GM19240 (cell line): ENCODE results near the gene NIPSNAP3A.

Source experiments
- DNase-seq: peaks from one replicate; pipeline ENCODE4 v3.0.0; 2011; ENCODE audit warnings: low spot score; ENCODE audit not compliant: insufficient read length

The NIPSNAP3A gene

GRCh38 chr9:104774132-104774531 lies 26.6 kb downstream of the NIPSNAP3A start:
- no peak for DNase-seq

GRCh38 chr9:104774831-104775573 lies 27.5 kb downstream of the NIPSNAP3A start:
- no peak for DNase-seq

DNA sequence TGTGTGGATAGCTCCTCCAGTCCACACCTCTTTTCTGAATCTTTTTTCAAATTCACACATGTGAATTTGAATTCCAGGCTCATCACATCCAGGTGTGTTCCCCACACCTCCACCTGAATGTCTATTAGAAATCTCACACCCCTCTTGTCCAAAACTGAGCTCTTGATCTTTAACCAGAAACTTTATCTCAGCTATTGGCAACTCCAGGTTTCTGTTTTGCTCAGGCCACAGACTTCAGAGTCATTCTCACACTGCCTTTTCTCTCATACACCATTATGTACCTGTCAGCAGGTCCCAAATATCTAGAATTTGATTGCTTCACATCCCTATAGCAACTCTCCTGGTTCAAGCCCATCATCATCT lies 28.1 kb downstream of the NIPSNAP3A start:
- DNase-seq, result no peak

DNA sequence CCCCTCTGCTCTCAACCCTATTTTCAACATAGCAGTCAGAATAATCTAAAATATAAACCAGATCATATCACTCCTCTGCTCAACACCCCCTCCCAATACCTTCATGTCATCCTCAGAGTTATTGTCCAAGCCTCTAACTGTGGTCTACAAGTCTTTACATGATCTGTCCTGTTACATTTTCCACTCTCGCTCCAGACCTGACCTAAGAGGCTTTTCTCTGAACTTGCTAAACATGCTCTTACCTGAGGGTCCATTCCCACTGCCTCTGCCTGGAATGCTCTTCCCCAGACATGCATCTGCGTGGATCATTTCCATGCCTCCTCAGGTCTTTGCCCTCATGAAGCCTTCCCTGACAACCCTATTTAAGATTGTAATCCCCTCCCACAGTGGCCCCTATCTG lies 28.5 kb downstream of the NIPSNAP3A start:
- no peak for DNase-seq

DNA sequence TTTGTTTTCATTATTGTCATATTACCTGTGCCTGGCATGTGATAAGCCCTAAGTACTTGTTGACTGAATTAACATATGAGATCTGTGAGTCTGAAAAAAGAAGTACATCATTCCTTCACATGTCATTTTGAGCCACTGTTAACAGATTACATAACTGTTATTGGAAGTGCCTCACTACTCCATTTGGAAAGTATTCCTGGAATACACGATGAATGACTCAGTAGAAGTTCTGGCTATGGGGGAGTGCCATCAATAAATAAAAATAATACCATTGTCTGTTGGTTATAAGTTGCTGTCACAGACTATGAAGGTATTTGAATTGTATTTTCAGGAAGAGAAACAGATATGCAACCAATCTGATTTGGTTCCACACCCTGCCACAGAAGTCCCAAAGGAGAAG lies 29.3 kb downstream of the NIPSNAP3A start:
- no peak for DNase-seq

DNA sequence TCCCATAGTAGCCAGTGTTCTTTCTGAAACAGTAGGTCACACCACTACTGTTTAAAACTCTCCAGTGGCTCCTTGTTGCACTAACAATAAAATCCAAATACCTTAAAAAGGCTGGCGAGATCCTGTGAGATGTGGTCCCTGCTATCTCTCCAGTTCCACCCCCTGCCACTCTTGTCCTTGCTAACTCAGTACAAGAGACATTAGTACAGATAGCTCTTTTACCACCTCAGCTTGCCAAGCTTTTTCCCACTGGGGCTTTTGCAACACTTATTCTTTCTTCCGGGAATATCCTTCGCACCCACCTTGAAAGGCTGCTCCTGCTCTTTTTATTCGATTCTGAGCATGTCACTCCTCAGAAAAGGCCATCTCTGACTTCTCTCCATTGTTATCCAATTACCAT lies 31.3 kb downstream of the NIPSNAP3A start:
- DNase-seq, result no peak

- no peak for DNase-seq
These were observed 31.9 kb downstream of the NIPSNAP3A start for GRCh38 chr9:104779334-104779733.

GRCh38 chr9:104779946-104780535 lies 32.6 kb downstream of the NIPSNAP3A start:
- no peak for DNase-seq

DNA sequence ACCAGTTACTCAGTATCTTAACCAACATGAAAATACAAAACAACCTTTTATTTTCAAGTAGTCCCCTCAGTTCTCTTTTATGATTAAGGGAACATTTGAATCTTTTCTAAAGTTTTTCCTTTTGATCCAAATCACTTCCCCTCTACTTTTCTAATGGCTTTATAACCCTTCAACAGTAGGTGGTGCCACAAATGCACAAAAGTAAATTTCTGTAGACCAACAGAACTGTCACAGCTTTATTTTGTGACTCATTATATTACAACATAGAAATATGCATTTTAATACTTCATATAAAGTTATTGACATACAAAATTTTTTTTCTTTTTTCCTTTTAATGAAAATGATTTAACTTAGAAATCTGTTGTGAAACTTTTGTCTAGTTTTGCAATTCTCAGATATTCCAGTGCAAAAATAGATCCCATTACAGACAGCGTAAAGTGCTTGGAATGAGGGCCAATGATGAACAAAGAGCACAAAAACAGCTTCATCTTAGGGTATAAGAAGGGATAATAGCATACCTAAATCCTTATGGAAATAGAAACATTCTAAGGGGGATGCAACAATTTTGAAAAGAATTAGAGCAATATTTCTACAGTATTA lies 33.4 kb downstream of the NIPSNAP3A start:
- DNase-seq, result no peak

DNA sequence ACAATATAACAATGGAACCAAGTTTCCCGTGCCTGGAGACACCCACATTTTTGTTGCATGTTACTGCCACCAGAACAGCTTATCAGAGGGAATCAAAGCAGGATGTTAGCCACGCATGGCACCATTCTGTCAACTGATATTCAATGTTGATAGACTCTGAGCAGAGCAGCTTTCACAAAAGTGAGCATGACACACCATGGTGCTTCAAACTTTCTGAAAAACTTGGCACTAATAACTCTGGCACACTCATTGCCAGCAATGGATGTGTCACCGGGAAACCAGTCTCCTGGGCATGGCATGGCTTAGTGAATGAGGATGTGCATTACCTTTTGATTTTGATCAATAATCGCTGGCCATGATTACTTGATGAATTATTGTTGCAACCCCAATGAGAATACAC lies 36.1 kb downstream of the NIPSNAP3A start:
- no peak for DNase-seq

DNA sequence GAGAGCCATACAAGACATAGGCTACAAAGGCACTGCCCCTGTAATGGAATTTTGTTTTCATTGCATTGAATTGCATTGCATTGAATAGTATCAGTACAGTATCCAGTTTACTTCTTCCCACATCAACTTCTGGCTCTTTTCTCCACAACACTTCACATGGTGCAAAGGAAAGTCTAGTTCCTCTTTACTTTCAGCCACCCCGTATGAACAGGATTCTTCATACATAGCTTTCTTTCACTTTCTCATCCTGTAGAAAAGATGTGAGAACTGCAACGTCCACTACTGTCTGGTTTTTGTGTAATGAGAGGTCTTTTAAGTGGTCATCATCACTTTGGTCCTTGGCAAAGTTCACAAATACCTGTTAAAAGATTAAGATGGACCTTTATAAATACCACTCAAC lies 36.6 kb downstream of the NIPSNAP3A start:
- DNase-seq, result no peak

DNA sequence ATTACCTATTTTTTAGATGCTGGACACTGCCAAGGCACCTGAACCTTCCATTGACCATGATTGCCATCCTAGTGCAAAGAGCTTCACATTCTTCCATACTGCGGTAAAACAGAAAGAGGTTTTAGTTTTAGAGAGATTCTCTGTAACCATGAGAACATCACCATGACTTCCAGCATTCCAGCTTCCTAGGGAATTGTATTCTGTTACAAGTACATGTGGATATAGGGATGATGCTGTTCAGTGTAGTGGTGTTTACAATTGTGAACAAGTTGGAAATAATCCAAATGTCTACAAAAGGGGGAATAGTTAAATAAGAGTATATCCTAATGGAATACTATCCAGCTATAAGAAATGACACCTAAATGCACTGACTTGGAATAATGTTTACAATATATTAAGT lies 38.8 kb downstream of the NIPSNAP3A start:
- DNase-seq, result no peak

DNA sequence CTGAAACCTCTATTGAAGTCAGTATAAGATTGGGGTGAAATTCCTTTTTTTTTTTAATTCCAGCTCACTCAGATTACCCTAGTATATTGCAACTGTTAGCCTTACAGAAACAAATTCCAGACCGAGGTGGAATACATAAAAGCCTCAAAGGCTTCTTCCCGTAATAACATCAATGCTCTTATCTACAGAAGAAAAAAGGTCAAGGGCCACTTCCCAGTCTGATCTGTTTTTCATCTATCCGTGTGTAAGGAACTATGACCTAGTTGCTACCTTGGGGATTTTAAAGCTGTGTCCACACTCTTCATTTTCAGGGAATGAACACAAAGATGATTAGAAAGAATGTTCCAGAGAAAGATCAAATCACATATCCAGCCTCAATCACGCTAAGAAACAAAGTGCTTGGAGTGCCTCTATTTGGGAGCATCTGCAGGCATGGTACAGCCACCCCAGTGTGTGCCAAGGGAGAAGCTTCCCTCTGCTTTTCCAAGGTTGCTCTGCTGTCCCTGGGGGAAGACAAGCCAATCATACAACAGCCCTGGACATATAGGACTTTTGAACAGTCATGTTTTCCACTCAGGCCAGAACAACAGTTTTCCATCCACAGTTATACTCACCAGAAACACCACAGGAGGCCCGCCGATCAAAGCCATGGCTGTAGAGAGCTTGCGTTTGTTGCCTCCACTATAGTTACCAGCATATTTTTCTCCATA lies 40.0 kb downstream of the NIPSNAP3A start:
- DNase-seq, result no peak

DNA sequence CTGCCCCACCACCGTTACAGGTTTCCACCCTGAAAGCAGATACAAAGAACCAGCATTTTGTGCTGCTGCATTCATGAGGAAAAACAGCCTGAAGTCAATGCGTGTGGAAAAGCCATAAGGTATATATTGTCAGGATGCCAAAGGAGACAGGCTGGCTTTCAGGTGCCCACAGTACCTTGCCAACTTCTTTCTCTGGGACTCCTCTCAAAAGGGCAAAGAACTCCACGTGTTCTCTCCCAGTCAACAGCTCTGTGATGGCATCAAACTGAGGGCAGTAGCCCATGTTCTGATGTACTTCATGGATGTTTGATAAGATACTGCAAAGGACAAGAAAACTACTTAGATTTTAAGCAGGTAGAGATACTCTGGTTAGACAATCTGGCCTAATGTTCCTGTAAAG lies 40.8 kb downstream of the NIPSNAP3A start:
- no peak for DNase-seq

DNA sequence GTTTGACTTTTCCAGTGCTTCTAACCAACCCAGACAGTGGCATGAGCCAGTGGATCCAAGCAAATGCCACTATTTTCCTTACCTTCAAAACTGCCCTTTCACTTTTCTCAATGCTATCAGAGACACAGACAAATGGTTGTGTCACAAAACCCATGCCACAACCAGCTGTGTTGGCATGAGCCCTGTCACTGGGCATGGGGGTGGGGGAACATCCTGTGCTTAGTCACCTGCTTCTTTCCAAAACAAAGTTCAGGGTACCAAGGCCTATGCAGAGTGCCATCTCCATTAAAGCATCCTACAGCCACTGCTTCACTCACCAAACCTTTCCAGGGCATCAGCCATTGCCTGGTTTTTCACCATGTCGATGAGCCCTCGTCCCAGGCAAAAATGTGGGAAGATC lies 46.6 kb downstream of the NIPSNAP3A start:
- no peak for DNase-seq

DNA sequence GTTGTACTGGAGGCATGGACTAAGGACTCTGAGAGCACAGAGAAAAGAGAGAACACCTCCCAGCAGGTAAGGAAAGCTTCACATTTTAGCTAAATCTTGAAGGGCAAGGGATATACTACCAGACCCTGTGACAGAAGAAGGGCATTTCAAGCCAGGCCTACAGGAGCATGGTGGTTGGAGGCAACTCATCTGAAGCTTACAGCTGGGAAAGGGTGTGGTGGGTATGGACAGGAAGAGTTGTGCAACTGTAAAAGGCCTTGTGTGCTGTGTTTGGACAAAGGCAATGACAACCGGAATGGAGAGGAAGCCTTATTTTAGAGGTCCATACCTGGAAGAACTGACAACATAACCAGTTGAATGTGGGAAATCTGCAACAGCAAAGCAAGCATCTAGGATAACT lies 47.6 kb downstream of the NIPSNAP3A start:
- no peak for DNase-seq

DNA sequence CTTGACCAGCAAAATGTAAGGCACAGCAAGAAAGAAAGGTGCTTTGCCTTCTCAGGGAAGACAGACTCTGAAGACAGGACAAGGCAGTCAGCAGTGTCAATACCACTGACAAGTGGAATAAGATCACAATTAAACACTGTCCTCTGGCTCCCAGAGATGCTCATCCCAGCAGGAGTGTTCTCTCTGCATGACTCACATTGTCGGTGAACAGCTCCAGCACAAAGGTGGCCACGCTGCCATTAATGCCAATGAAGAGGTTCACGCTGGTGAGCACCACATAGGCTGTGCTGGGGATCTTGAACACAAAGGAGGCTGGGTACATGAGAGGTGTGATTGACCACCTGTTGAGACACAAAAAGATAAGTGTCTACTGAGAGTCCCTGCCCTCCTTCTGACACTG lies 48.4 kb downstream of the NIPSNAP3A start:
- DNase-seq, result no peak

DNA sequence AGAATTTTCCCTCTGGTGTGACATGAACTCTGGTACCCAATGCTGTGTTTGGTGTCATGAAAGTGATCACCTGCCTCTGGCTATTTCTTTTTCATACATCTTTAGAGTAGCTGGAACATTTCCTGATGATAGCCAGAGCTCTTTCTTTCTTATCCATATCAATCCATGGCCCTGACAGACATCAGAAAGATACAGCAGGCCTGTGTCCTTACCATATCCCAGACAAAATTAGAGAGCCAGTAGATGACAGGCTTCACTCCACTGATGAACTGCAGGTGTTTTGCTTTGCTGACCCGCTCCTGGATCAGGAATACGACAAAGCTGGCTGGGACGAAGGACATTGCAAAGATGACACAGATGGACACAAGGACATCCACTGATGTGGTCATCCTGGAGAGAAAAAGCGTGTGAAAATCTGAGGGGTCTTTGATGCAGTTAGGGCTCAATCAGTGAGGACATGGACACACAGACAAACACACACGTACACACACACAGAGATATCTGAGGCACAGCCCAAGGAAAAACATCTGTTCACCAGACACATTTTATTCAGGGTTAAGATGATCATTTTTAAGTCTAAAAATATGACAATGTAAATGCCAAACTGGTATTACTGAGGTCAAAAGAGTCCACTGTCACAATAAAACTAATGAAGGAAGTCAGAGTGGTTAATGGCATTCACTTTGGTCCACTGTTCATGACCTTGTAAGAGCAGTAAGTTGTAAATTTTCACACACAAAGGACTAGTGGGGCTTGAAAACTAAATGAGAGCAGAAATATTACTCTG lies 50.9 kb downstream of the NIPSNAP3A start:
- no peak for DNase-seq

- no peak for DNase-seq
These were observed 52.7 kb downstream of the NIPSNAP3A start for GRCh38 chr9:104800068-104800785.

GRCh38 chr9:104802110-104802509 lies 54.6 kb downstream of the NIPSNAP3A start:
- DNase-seq, result no peak

DNA sequence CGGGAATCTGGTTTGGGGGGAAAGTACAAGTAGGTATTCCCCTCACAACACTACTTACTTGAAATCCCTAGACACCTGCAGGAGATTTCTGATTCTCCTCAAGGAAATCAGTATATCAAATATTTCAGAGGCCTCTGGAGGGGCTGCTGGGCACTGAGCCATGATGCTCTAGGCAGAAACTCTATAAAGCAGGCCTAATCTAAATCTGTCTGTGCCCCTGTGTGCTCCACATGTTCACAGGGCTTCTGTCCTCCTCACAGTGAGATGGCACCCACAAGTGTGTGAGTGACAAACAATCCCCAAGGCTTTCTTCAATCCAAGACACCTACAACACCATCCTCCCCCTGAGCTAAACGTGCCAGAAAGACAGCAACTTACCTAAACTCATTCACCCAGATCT lies 55.4 kb downstream of the NIPSNAP3A start:
- no peak for DNase-seq
